Esophagus squamous epithelium (tissue), 4 donors: Measurements from ENCODE around the gene ABCA12.

Source experiments
- POLR2A ChIP-seq, 4 donors: fragments of 450-650 bp; IDR thresholded peaks; one replicate each; pipeline ENCODE4 v1.6.1; 2017; ENCODE audit warnings: antibody characterized with exemption in 4 of 4, mild to moderate bottlenecking in 4 of 4, moderate library complexity in 3 of 4
- TF ChIP-seq, protein P1 (sequence below), 6 experiments: fragments of 450-650 bp in 4 of 6; fragments of 200-600 bp in 2 of 6; sonication (generic) in 2 of 6; IDR thresholded peaks; one replicate each; pipeline ENCODE4 v1.5.1; 2016 to 2019; ENCODE audit warnings: antibody characterized with exemption in 6 of 6, mild to moderate bottlenecking in 4 of 6, moderate library complexity in 4 of 6

DNA sequence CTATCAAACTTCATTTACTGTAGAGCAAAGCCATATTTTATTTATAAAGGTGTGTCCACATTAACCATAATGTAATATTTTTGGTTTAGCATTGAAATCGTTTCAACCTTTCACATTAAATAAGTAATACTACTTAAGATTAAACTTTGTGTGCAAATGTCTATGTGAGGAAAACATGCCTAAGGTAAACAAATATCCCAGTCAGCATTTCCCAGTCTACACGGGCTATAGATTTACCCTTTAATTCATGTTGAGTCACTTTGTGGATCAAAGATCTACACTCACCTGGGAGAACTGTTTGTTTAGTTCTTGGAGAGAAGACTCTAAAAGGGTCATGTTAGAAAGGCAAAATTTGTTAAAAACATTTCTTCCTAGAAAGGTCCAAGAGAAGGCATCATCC, 89.1 kb downstream of the ABCA12 start:
- TF ChIP-seq, protein P1, sequence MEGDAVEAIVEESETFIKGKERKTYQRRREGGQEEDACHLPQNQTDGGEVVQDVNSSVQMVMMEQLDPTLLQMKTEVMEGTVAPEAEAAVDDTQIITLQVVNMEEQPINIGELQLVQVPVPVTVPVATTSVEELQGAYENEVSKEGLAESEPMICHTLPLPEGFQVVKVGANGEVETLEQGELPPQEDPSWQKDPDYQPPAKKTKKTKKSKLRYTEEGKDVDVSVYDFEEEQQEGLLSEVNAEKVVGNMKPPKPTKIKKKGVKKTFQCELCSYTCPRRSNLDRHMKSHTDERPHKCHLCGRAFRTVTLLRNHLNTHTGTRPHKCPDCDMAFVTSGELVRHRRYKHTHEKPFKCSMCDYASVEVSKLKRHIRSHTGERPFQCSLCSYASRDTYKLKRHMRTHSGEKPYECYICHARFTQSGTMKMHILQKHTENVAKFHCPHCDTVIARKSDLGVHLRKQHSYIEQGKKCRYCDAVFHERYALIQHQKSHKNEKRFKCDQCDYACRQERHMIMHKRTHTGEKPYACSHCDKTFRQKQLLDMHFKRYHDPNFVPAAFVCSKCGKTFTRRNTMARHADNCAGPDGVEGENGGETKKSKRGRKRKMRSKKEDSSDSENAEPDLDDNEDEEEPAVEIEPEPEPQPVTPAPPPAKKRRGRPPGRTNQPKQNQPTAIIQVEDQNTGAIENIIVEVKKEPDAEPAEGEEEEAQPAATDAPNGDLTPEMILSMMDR (IDR thresholded peaks at IDR 0.05), result no peak
- no peak for TF ChIP-seq POLR2A (IDR thresholded peaks at IDR 0.05)
